ENCODE results near the gene CYP27B1. TPM values are rescaled to one million over a fixed set of nuclear protein-coding genes. Genes with fewer than 3 reads are reported as not detected.

Gene CYP27B1
- total RNA-seq, 1 donor from 2014 or later: 4.7 TPM

DNA sequence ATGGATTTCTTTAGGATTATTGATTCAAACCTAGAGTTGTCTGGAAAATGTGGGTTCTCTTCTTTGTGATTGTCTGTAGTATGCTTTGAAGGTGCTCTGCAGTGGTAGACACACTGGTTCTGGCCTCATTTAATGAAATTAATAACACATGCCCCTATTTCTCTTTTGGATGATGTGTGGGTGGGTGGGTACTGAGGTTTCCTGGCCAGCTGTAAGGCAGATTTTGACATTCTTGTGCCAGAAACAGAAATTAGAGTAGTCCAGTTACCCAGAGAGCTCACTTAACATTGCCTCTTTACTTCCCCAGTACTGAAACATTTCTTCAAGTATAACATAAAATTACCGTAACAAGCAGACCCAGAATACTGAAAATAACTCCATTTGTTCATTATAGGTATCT is 30.1 kb upstream of the CYP27B1 start:
- H3K4me3 Mint-ChIP-seq: no peak overlapping the region
- no peaks in the 10 kb centered on the region for H3K27me3 Mint-ChIP-seq (ENCODE audit: low read depth)

DNA sequence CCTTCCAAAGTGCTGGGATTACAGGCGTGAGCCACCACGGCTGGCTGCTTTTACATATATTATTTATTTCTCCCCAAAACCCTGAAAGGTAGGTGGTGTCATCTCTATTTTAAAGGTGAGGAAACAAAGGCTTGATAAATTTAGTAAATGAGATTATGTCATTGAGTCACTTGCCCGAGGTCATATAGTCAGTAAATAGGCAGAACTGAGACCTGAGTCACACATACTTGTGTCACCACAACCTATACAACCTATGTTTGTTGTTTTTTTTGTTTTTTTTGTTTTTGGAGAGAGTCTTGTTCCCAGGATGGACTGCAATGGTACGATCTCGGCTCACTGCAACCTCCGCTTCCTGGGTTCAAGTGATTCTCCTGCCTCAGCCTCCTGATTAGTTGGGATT is 28.5 kb upstream of the CYP27B1 start:
- Mint-ChIP-seq H3K4me3 (no peak overlapping the region), H3K27ac (no peak overlapping the region), H3K36me3 (peaks cover 30% of the 10 kb centered on the region), H3K4me1 (no peaks in the 10 kb centered on the region), H3K27me3 (ENCODE audit: low read depth) (no peaks in the 10 kb centered on the region), H3K9me3 (no peaks in the 10 kb centered on the region)
- TF ChIP-seq, protein P1, sequence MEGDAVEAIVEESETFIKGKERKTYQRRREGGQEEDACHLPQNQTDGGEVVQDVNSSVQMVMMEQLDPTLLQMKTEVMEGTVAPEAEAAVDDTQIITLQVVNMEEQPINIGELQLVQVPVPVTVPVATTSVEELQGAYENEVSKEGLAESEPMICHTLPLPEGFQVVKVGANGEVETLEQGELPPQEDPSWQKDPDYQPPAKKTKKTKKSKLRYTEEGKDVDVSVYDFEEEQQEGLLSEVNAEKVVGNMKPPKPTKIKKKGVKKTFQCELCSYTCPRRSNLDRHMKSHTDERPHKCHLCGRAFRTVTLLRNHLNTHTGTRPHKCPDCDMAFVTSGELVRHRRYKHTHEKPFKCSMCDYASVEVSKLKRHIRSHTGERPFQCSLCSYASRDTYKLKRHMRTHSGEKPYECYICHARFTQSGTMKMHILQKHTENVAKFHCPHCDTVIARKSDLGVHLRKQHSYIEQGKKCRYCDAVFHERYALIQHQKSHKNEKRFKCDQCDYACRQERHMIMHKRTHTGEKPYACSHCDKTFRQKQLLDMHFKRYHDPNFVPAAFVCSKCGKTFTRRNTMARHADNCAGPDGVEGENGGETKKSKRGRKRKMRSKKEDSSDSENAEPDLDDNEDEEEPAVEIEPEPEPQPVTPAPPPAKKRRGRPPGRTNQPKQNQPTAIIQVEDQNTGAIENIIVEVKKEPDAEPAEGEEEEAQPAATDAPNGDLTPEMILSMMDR (IDR thresholded peaks at IDR 0.05; ENCODE audit: unreplicated experiment): no peak
- DNase-seq (ENCODE audit: low spot score in 2 of 2, unreplicated experiment in 2 of 2): no peak

More for the DNA sequence above, 30.1 kb upstream of the CYP27B1 start:
- Mint-ChIP-seq H3K4me1 (no peaks in the 10 kb centered on the region), H3K36me3 (peaks cover 26% of the 10 kb centered on the region), H3K27ac (no peak overlapping the region), H3K9me3 (no peaks in the 10 kb centered on the region)
- TF ChIP-seq, protein P1 (IDR thresholded peaks at IDR 0.05; ENCODE audit: unreplicated experiment): no peak
- DNase-seq (ENCODE audit: low spot score in 2 of 2, unreplicated experiment in 2 of 2): no peak

- Mint-ChIP-seq H3K4me3 (no peak overlapping the region), H3K27ac (no peak overlapping the region), H3K4me1 (no peaks in the 10 kb centered on the region), H3K27me3 (ENCODE audit: low read depth) (no peaks in the 10 kb centered on the region), H3K9me3 (no peaks in the 10 kb centered on the region), H3K36me3 (peaks cover 29% of the 10 kb centered on the region)
- no peak for DNase-seq (ENCODE audit: low spot score in 2 of 2, unreplicated experiment in 2 of 2)
- TF ChIP-seq, protein P1 (IDR thresholded peaks at IDR 0.05; ENCODE audit: unreplicated experiment): no peak
Measured at GRCh38 chr12:57793920-57794319, 27.0 kb upstream of the CYP27B1 start.

DNA sequence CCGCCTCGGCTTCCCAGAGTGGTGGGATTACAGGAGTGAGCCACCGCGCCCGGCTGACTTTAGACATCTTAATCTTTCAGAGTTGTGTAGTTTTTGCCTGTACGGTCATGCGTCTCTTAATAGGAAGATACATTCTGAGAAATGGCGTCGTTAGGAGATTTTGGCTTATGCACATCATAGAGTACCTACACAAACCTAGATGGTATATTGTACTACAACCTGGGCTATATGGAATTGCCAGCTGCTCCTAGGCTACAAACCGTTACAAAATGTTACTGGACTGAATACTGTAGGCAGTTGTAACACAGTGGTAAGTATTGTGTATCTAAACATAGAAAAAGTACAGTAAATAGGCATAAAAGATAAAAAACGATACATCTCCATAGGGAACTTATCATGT is 17.0 kb upstream of the CYP27B1 start:
- TF ChIP-seq, protein P1 (IDR thresholded peaks at IDR 0.05; ENCODE audit: unreplicated experiment): no peak
- no peak overlapping the region for H3K27ac Mint-ChIP-seq
- H3K4me1 Mint-ChIP-seq: peaks cover 11% of the 10 kb centered on the region
- no peak for DNase-seq (ENCODE audit: low spot score in 2 of 2, unreplicated experiment in 2 of 2)
- peak overlapping the region; percentile 65 for H3K4me3 Mint-ChIP-seq
- no peaks in the 10 kb centered on the region for H3K27me3 Mint-ChIP-seq (ENCODE audit: low read depth)
- no peaks in the 10 kb centered on the region for H3K9me3 Mint-ChIP-seq
- H3K36me3 Mint-ChIP-seq: peaks cover 18% of the 10 kb centered on the region

- H3K36me3 Mint-ChIP-seq: peaks cover 15% of the 10 kb centered on the region
- no peak overlapping the region for H3K27ac Mint-ChIP-seq
- H3K4me3 Mint-ChIP-seq: peak overlapping the region; percentile 95
- H3K4me1 Mint-ChIP-seq: peaks cover 11% of the 10 kb centered on the region
- H3K27me3 Mint-ChIP-seq (ENCODE audit: low read depth): no peaks in the 10 kb centered on the region
- no peaks in the 10 kb centered on the region for H3K9me3 Mint-ChIP-seq
- TF ChIP-seq, protein P1 (IDR thresholded peaks at IDR 0.05; ENCODE audit: unreplicated experiment): no peak
- DNase-seq (ENCODE audit: low spot score in 2 of 2, unreplicated experiment in 2 of 2): no peak
Measured at GRCh38 chr12:57783466-57783801, 16.6 kb upstream of the CYP27B1 start.

Data from mesothelial cell of epicardium (in vitro differentiated cells).